ENCODE measurements around the gene HSDL1.

HSDL1 gene

DNA sequence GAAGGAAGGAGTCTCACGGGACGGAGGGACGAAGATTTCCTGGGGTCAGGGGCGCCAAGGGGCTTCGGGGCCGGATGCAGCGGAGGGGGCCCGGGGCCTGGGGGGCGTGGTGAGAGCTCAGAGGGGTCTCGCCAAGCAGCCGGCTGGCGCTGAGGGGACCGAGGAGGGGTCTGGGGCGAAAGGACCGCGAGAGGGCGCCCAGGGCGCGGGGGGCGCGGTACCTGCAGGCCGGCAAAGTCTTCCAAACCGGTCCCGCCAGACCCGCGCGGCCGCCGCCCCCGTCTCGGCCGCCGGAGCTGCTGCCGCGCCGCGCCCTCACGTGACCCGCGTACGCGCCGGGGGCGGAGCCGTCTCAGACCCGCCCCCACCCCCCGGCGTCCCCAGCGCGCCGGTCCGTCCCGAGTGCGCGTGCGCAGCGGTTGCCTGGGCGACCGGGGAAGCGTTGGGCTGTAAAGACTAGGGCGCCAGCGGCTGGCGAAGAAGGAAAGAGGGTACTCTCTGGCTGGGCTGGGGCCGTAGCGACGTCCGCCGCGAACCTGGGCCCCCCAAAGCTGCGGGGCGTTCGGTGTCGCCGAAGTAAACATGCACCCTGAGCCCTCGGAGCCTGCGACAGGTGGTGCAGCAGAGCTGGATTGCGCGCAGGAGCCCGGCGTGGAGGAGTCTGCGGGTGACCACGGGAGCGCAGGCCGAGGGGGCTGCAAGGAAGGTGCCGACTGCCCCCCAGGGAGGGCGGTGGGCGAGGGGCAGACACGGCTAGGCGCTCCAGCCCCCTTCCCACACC, at the start of gene HSDL1, which contains the start of gene DNAAF1:
HSDL1 (minus strand) TSS at position 319 of the 781 bp plus-strand sequence. CDS start 13,856 bp downstream, outside the sequence.
DNAAF1 (plus strand) TSS at position 450 of the 781 bp plus-strand sequence; CDS start at position 583, 133 bp downstream.
- DNase-seq (ENCODE audit: low read depth): peak; percentile 73

DNA sequence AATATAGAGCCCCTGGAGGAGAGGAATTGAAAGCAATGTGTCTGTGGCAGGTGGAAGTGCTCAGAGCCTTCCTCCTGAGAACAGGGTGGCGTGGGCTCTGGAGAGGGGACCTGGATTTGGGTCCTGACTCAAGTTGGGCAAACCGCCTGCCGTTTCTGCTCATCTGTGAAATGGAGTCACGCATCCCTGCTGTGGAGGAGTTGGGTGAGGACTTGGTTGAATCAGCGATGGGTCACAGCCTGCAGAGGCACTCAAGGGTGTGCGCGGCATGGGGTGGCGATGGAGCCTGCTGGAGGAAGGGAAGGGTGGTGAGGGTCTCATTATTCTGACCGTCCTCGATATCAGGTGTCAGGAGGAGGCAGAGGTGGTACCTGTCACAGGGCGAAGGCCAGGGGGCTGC, 49.0 kb upstream of the HSDL1 start:
- DNase-seq (ENCODE audit: low read depth): no peak

DNA sequence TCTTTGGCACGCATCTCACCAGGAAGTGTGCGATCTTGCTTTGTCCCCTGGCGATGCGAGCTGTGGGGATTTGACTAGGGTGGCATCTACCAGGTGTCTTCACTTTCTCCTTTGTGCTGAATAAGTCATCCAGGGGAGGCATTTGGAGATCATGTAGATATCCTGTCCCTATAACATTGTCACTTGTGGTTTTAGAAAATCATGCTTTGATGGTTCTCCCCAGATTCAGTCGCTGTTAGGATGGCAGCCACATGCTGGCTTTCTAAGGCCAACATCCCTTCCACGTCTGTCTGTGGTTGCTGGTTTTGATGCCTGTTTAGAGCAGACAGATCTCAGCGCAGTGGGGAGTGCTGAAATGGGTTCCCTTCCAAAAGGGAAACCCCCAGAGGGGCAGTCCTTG, 48.5 kb upstream of the HSDL1 start:
- no peak for DNase-seq (ENCODE audit: low read depth)

DNA sequence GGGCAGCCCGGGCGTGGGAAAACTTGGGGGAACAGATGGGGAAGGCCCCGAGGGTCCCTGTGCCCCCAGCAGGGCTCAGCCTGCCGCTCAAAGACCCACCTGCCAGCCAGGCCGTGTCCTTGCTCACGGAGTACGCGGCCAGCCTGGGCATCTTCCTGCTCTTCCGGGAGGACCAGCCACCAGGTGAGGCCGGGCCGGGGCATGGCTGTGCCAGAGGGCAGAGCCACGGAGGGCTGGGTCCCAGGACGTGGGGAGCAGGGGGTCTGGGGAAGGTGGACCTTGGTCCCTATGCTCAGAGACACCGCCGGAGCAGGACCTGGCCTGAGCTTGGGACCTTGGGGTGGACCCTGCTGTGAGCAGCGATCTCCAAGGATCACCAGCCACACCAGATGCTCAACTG, 46.5 kb upstream of the HSDL1 start:
- DNase-seq (ENCODE audit: low read depth): no peak

DNA sequence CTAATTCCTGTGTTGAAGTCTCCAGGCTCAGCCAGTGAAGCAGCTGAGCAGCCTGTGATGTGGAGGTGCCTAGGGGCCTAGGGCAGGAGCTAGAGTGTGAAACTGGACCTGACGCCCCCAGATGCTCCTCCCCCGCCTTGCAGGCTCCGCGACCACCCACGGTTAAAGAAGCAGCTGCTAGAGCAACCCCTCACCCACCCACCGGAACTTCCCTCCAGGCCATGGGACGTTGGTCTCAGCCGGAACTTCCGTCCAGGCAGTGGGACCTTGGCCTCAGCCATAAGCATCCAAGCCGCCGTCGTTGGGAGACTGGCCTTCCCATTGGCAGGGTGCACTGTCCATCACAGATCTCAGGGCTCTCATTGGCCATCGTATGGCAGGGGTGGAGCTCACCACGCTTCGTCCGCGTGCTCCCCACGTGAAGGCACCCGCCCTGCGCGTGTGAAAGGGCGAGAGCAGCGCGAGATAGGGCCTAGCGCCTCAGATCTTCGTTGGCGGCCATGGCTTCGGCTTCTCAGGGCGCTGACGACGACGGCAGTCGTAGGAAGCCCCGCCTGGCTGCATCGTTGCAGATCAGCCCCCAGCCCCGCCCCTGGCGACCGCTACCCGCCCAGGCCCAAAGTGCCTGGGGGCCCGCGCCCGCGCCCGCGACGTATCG, 45.9 kb upstream of the HSDL1 start, which contains the start of gene ADAD2:
ADAD2 (plus strand) TSS at position 427 of the 658 bp plus-strand sequence; CDS start at position 501, 74 bp downstream.
- no peak for DNase-seq (ENCODE audit: low read depth)

DNA sequence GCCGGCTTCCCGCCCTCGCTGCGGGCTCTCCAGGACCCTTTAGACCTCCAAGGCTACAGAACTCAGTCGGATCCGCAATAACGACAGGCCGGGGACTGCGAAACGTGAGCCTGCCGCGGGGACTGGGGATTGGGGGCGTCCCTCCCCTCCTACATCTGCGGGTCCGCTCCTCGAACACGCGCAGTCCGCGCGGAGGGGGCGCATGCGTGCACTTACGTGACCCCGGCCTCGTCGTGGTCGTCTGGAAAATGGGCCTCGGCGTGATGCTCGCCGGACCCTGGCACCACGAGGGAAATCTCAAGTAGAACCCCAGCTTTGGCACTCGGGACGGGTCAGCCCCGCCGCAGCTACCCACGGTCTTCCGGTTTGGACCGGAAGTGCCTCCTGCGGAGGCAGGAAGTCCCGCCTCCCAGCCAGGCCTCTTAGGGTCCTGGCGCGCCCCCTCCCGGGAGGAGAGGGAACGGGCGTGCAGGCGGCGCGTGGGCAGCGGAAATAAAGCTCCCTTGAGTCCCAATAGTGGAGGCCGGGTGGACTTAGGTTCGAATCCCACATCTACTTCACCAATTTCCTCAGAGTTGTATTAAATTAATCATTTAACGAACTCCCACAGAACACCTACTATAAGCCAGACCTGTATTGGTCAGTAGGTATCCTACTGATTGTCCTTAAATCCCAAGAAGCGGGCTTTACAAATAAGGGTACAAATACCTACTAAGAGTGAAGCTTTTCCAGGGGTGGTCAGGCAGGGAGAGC, 41.9 kb upstream of the HSDL1 start, which contains the start of gene TAF1C:
TAF1C (minus strand) TSS at position 373 of the 753 bp plus-strand sequence. CDS start 2,069 bp downstream, outside the sequence.
- DNase-seq (ENCODE audit: low read depth): peak; percentile 80

DNA sequence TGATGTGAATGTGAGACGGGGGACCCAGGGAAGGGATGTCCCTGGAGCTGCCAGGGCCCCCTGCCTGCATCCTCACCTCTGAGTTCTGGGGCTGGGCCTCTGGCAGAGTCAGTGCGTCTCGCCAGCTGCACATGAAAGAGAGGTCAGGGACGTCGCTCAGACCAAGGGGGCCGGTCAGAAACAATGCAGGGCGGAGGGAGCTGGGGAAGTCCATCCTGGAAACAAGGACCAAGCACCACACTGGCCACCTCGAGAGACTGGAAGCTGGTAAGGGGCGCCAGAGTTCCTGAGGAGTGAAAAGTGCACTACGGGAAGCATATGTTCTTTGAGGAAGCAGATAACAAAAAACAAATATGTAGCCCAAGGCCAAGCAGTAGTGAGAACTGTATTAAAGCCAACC, 39.8 kb upstream of the HSDL1 start:
- no peak for DNase-seq (ENCODE audit: low read depth)

DNA sequence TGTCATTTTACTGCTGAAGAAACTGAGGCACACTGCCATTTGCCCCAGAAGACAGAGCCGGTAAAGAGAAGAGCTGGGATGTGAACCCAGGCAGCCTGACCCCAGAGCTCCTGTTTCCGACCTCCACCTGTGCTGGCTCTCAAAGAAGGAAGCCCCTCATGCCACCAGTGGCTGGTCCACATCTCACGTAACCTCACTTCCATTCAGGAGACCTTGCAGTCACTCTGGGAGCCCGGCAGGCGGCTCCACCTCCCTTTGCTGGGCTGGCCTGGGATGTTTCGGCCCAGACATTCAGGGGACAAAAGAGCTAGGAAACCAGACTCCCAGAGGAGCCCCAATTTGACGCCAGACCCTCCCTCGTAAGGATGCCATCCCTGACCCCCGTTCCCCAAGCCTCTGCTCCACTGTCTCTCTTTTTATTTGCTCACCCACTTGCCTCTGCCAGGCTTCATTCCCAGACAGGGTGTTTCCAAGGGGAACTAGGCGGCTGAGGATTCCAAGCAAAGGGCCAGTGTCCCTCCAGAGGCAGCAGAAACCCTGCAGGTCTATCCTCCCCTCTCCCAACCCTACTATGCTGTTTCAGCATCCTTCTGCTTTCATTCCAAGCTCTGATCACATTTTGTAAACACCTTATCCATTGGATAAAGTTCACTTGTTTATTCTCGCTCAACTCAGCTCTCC, 39.1 kb upstream of the HSDL1 start:
- DNase-seq (ENCODE audit: low read depth): no peak

DNA sequence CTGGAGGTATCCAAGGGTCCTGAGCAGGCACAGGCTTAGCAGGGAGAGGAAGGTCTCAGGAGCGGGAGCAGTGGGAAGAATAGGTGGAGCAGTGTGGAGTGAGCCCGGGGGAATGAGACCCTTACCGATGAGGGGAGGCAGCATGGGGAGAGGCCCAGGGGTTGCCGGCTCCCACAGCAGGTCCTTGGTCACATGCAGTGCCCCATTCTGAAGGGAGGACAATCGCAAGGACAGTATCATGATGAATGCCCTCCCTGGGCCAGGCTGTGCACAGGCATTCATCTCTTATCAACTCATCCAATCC, 38.5 kb upstream of the HSDL1 start:
- no peak for DNase-seq (ENCODE audit: low read depth)

DNA sequence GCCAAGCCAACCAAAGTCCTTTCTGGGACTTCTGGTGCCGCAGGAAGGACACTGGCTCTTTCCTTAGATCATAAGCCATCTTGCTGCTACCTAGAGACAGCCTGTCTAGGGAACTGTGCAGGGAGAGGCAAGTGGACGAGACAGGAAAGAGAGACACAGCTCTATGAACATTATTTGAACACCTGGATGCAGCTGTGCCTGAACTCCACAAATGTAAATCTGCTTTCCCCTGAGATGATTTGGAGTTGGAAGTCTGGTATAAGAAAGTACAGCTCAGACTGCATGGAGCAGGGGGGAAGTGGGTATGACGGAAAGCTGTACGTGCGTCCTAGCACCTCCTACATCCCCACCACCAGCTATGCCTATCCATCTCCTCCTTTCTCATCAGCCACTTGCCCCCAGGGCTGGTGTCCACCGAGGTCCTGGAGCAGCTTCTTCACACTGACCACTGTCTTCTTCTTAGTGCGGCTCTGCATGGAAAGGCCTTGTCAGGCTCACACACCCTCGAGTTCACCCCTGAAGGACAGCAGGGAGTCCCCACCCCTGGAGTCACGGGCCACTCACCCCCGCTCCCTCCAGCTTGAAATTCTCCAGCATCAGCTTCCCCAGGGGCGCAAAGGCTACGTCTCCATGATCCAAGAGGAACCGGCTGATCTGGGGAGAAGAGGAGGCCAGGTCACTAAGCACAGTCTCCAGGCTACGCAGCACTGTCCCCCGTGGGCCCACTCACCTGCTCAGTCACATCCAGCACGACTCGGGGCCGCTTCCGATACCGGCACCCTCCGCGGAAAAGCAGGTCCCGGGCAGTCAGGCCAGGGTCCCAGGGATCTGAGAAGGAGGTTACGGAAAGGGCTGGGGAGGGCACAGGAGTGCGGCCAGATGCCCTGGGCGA, 37.9 kb upstream of the HSDL1 start:
- DNase-seq (ENCODE audit: low read depth): no peak

DNA sequence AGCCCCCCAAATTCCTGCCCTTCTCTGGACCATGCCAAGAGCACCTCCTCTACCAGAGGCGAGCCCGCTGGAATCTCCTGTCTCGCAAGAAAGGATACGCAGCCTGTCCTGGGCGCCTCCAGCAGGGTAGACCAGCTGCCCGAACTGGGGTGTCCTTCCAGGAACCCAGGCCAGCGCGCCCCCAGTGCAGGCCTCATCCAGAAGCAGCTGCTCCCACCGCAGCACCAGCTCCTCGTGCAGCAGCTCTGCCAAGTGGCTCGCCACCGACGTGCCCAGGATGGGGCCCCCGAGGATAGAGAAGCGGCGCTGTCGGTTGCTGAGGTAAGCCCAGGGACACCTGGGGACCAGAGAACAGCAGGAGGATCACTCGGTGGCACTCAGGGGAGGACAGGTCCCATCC, 37.1 kb upstream of the HSDL1 start:
- DNase-seq (ENCODE audit: low read depth): no peak

DNA sequence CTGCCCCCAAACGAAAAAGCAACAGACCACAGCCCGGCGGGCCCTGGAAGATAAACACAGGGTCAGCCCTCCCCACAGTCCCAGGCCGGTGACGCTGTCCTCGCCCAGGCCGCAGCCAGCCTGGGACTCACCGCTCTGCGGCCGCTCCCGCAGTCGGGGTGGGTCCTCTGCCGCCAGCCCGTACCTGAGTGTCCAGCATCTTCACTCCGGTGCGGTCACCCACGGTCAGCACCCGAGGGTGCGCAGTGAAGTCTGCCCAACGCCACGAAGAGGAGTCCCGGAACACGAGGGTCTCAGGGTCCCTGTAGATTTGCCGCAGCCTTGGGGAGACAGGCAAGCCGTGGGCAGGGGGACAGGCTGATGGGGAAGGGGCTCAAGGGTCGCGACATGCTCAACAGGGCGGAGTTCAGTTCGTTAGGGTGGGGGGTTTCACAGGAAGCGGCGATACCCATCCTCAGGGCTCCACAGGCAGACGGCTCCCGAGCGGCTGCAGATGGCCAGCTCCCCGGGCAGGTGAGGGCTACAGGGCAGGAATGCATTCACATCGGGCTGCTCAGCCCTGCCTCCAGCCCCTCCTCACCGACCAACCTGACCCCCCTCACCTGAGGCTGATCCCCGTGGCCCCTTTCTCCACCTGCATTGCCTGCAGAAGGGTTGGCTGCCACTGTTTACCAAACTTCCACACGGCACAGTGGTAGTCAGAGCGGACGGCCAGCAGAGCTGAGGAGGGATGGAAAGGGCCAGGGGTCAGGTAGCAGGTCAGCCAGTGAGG, 36.4 kb upstream of the HSDL1 start:
- no peak for DNase-seq (ENCODE audit: low read depth)

DNA sequence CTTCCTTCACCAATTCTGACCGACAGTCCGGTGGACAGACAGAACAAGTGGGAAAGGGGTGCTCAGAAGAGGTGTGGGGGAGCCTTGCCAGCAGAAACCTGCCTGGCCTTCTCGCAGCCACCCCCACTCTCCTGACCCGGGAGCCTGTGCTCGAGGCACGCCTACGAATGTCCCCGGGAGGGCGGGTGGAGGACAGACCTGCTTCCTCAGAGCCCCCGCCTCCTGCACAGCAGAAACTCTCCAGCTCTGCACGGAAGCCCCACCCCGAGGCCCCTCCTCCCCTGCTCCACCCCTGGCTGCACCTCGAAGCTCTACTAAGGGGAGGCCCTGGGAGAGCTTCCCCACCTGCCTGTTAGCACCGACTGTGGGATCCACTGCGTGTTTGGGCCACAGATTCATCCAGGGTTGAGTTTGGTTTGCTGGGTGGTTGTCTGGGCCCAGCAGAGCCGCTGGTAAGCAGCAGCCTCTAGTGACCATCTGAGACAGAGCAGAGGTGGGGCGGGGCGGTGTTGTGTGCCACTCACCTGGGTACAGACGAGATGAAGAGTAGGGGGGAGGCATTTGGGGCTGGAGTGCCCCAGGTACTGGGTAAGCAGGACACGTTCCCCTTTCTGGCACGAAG, 35.7 kb upstream of the HSDL1 start:
- DNase-seq (ENCODE audit: low read depth): no peak

DNA sequence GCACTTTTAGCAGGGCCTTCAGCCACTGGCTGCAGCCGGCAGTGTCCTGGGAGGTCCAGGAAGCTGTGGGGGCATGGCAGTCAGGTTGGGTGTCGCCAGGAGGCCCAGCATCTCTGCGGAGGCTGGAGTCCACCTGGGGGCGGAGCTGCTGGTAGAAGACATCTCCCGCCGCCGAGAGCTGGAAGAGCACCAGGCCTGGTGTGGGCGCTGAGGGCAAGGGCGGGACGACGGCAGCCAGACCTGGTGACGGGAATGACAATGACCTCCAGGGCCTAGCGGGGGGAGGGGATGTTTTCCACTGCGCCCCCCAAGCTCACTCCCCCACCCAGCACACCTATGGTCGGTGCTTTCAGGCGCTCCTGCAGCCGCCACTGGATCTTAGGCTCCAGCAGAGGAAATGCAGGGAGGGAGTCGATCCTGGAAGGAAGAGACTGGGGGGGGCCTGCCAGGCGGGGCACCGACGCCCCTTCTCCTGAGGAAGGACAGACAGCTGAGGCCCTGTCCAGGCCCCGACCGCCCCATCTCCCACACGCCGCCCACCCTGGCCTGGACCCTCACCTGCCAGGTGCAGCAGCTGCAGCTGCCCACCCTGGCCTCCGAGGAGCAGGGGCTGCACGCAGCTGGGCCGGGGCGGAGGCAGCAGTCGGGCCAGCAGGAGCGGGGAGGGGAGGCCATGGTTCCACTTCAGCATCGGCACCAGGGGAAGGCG, 34.8 kb upstream of the HSDL1 start:
- no peak for DNase-seq (ENCODE audit: low read depth)

DNA sequence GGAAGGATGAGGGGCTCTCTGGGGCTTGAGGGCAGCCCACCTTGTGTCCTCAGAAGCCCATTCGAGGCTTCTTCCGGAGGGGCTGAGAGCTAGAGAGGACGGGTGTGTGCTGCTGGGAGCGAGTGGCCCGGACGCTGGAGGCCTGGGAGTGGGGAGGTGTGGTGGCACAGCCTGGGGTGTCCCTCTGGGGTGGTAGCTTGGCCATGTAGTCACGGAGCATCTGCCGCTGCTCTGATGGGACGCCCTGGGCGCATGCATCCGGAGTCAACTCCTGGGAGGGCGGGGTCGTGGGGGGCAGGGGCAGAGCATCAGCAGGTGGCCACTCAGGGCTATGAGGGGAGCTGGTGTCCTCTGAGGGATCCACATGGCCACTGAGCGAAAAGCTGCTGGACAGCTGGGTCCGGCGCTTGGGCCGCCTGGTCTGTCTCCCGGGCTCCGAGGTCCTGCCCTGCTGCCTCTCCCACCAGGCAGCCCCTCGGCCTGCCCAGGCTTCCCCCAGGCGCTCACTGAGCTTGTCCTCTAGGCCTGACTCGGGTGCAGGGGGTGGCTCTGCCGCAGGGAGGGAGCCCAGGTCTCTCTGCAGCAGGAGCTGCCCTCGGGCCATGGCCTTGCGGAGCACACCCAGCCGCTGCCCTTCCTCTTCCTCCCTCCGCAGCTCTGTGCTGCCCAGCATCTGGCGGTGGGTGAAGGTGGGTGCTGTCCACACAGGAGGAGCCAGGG, 34.1 kb upstream of the HSDL1 start:
- no peak for DNase-seq (ENCODE audit: low read depth)

DNA sequence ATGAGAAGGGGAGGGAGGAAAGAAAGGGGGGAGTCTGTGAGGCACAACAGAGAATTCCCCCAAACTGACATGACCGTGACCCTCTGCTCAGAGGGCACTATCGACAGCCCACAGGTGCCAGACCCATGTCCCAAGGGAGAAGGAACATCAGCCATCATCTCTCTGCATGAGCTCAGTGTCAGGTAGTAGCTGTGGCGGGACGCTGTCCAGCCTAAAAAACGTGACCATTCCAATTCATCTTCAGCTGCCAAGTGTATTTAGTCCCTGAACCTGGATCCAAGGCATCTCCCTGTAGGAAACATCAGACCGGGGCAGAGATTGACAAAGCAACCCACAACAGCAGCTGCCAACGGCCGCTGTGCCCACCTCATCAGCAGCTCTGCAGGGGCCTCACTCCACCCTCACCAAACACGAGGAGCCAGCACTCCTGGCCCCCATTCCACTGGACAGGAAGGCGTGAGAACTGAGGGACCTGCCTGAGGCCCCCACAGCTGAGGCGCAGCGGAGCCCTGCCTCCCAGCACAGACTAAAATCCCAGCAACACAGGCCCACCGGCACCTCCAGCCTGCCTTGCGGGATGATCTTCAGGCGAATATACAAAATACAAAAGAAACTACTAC, 33.3 kb upstream of the HSDL1 start:
- no peak for DNase-seq (ENCODE audit: low read depth)

DNA sequence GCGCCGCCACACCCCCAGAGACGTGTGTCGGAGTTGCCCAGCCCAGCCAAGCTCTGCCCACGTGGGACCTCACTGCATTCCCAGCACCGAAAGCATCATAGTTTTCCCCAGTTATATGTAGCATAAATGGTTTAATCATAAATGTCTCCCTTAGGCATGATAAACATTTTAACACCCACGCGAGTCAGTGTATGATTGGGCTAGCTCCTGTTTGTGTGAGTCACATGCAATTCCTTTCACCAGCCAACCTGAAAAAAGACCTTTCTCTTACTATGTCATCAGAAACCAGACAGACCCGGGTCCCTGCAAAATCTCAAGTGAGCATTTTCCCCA, 32.7 kb upstream of the HSDL1 start:
- no peak for DNase-seq (ENCODE audit: low read depth)

Data from GM04504 (cell line).